ENCODE data around the gene MB.

The MB gene

DNA sequence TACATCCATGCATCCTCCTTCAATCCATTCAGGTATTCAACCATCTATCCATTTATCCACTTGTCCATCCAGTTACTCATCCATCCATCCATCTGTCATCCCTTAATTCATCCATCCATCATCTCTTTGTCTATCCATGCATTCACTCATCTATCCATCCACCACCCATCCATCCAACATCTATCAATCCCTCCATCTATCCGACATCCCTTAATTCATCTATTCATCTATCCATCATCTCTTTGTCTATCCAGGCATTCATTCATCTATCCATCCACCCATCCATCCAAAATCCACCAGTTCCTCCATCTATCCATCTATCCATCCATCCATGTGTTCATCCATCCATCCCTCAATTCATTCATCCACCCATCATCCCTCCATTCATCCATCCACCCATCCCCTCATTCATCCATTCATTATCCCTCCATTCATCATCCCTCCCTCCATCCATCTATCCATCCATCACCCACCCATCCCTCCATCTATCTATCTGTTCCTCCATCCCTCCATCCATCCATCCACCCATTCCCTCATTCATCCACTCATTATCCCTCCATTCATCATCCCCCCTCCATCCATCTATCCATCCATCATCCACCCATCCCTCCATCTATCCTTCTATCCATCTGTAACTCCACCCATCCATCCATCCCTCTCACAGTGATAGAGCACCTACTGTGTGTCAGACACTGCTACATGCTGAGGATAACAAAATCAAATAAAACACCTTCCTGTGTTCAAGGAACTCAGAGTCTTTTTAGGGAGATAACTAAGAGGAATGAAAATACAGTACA is 1.5 kb upstream of the MB start:
- in situ Hi-C loops (cut with MboI; ENCODE audit: low sequenced_read_pairs), result loop anchor here (10.0 kb wide), 1 partner anchor 56 kb away; no protein-coding TSS in a partner anchor

DNA sequence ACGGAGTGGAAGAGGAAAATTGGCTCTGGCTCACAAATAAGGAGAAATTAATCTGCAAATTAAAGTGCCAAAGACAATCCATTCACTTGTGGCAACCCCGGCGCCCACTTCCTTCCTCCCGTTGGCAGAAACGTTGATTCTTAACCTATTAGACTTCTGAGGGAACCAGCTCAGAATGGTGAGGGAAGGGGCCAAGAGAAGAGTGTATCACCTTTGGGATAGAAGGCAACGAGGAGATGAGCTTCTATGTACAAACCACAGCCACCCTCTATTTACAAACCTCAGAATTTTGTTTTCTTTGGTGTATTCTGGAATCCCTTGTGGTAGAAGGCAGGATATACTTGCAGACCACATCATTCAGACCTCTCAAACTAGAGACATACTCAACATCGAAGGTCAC is 1.1 kb downstream of the MB start:
- in situ Hi-C loops (cut with MboI; ENCODE audit: low sequenced_read_pairs), result loop anchor here (10.0 kb wide), 1 partner anchor 59 kb away; no protein-coding TSS in a partner anchor

DNA sequence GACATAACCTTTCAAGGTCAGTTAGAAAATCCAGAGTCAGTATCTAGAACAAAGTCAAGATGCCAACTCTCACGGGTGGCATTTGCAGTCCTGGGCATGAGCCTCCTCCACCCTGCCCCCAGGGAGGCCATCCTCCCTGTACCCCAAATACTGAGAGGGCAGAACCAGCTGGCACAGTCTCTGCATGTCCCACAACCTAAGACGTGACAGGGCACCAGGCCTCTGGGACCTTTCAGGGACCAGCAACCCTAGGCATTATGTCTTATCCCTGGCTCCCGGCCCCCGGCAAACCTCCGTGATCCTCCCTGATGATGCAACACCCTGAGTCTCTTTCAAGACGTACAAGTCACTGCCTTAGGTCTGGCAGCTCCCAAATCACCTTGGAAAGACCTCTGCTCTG is 2.0 kb downstream of the MB start:
- in situ Hi-C loops (cut with MboI; ENCODE audit: low sequenced_read_pairs), result loop anchor here (10.0 kb wide), 1 partner anchor 60 kb away; no protein-coding TSS in a partner anchor

DNA sequence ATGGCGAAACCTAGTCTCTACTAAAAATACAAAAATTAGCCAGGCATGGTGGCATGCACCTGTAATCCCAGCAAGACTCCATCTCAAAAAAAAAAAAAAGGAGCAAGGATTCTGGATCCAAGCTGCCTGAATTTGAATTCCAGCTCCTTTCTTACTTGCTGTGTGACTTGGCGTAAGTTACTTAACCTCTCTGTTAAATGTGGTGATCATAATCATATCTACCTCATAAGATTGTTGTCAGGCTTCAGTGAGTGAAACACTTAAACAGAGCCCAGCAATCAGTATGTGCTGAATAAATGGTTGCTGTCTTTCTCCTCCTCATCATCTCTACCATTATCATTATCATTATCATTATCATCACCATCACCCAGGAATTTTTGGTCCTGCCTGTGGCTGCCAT is 2.7 kb downstream of the MB start:
- in situ Hi-C loops (cut with MboI; ENCODE audit: low sequenced_read_pairs), result loop anchor here (10.0 kb wide), 1 partner anchor 60 kb away; no protein-coding TSS in a partner anchor

DNA sequence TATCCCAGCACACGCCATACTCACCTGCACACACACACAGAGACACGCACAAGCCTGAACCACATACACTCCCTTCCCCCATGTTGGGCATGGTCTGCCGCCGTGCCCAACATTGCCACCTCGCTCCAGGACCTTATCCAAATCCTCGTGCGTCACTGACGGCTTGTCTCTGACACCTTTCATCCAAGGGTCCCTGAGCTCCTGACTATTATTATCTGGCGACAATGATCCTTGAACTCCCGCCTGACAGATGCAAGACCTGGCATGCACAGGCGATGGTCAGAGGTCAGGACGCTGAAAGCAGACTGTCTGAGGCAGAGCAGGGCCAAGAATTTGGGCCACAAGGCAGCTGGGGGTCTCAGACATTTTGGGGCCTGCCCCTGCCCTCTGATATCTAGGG is 4.2 kb downstream of the MB start:
- in situ Hi-C loops (cut with MboI; ENCODE audit: low sequenced_read_pairs), result loop anchor here (10.0 kb wide), 1 partner anchor 62 kb away; no protein-coding TSS in a partner anchor

DNA sequence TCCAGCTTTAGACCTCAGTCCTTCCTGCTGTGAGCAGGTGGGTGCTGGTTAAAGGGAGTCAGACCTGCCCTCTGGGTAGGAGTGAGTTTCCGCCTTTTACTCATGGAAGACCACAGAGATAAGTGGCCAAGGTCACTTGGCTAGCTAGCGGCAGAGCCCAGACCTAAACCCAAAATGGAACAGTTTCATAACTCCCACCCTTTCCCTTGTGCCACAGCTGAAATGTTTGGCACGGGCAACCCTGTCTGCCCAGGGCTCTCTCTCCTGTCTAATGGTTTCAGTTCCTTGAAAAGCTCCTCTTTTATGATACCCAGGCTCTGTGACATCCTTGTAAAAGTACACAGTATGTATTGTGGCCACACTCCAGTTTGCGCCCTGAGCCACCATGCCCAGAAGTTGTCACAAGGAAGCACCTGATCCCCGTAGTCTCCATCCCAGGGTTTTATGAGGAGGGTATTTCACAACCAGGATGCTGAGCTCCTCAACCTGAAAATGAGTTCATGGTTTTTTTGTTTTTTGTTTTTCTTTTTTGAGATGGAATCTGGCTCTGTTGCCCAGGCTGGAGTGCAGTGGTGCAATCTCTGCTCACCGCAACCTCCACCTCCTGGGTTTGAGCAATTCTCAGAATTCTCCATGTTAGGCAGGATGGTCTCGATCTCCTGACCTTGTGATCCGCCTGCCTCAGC is 5.1 kb downstream of the MB start:
- in situ Hi-C loops (cut with MboI; ENCODE audit: low sequenced_read_pairs), result loop anchor here (10.0 kb wide), 1 partner anchor 63 kb away; no protein-coding TSS in a partner anchor

DNA sequence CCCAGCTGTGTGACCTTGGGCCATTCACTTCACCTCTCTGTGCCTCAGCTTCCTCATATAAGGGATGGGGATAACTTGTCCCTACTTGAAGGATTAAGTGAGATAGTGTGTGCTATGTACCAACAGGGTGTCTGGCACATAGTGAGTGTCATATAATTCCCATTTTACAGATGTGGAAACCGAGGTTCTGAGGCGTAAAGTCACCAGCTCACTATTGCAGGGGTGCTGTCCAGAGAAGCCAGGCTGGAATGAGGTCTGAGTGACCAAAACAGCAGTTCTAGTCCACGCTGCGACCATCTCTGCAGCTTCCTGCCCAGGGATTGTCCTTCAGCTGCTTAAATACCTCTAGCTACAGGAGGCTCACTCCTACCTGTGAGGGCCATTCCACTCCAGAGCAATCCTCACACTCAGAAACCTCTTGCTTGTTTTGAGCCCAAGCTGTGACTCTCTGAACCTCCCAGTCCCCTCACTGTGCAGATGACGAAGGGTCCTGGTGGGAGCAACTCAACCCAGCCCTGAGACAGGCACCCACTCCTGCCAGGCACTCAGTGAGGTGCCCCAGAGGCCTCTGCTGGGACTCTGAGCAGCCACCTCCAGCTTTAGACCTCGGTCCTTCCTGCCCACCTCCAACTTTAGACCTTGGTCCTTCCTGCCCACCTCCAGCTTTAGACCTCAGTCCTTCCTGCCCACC is 5.8 kb downstream of the MB start:
- in situ Hi-C loops (cut with MboI; ENCODE audit: low sequenced_read_pairs), result loop anchor here (10.0 kb wide), 1 partner anchor 63 kb away; no protein-coding TSS in a partner anchor

DNA sequence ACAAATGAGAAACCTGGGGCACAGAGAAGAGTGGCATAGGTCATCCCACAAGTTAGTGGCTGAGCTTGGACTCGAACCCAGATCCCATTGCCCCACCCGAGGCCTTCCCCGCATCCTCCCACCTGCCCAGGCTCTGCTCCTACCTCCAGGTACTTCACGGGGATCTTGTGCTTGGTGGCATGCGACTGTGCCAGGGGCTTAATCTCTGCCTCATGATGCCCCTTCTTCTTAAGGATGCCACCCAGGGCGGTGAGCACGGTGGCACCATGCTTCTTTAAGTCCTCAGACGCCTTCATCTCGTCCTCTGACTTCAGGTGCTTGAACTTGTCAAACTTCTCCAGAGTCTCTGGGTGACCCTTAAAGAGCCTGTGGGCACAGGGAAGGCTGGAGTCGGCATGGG is 6.4 kb downstream of the MB start:
- in situ Hi-C loops (cut with MboI; ENCODE audit: low sequenced_read_pairs), result loop anchor here (10.0 kb wide), 1 partner anchor 64 kb away; no protein-coding TSS in a partner anchor

DNA sequence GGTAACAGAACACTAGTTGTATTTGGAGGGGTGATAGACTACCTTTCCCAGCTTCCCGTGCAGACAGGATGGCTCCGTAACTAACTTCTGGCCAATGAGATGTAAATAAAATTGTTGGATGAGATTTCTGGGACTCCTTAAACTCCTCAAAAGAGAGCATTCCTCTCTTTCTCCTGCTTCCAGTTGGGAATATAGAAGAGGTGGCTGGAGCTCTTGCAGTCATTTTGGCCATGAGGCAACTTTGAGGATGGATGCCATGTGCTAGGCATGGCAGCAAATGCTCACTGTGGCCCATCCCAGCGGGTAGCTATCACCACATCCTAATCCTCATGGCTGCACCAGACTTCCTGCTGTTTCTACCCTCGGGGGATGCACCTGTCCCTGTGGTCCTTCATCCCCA is 7.4 kb downstream of the MB start:
- in situ Hi-C loops (cut with MboI; ENCODE audit: low sequenced_read_pairs), result loop anchor here (10.0 kb wide), 1 partner anchor 65 kb away; no protein-coding TSS in a partner anchor

DNA sequence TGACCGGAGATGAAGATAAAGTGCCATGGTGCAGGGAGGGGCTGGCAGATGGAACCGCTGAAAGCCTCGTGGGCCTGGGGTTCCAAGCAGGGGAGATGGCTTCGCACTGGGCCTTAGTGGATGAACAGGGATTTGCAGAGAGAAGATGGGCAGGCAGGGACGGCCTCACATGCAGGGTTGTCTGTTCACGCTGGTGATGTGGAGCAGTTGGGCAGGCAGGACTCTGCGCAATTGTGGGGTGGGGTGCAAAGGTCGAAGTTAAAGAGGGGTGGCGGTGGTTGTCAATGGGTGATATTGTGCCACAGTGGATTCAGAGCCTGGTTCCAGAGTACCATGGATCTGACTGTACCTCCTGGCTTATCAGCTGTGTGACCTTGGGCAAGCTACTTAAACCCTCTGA is 7.9 kb downstream of the MB start:
- in situ Hi-C loops (cut with MboI; ENCODE audit: low sequenced_read_pairs), result no loop called here

DNA sequence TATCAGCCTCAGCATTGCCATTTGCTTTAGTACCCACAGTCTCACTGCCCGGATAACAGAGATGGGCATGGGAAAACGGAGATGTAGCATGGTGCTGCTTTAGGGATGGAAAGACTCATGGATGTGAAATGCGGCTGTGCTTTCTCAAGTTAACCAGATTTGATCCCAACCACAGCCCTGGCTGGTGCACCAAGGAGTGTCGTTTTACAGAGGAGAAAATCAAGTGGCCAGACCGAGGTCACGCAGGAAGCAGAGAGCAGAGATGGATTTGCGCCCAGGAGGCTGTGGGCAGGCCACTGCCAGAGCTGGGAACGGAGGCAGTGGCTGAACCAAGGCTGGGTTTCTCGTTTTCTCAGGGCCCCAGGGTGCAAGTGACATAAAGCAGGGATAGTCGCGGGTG is 9.0 kb downstream of the MB start:
- in situ Hi-C loops (cut with MboI; ENCODE audit: low sequenced_read_pairs), result no loop called here

DNA sequence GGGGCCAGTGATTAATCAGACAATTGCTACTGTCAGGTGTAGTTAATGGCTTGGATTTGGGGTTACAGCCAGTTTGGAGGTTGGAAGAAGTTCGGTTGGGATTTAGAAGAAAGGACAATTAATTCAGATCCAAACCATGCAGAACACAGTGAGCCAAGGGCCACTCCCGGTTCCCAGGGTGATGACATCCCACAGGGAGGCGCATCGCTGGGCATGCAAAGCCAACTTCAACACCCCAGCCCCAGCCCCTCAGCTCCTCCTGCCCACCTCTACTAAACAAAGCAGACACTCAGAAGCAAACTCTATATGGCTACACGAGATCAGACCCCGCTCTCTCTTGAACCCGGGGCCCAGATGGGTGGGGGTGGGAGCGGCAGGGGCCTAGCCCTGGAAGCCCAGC is 10.2 kb downstream of the MB start:
- in situ Hi-C loops (cut with MboI; ENCODE audit: low sequenced_read_pairs), result no loop called here

DNA sequence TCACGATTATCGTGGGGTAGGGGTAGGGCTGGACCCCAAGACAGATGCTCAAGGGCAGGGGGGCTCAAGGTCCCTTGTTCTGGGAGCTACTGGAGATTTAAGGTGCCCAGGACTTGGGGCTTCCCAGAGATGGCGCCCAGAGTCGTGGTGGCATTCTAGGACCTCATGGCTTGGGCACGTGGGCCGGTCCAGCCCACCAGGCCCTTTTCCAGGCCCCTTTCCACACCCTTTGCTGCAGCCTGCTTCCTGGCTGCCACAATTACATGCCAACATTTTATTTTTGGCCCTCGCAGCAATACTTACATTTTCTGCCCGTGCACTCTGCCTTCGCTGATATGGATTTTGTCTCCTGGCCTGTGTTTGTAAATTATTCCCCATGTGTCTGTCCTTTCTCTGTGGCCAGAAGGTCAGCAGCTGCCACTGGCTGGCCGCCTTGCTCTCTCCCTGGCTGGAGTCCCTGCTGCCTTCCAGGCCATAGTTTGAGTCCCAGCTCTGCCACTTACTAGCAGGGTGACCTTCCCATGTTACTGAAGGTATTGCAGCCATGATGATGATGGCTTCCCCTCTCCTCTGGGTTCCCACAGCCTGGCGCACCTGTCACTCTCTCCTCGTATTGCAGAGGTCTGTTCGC is 11.2 kb downstream of the MB start:
- in situ Hi-C loops (cut with MboI; ENCODE audit: low sequenced_read_pairs), result no loop called here

DNA sequence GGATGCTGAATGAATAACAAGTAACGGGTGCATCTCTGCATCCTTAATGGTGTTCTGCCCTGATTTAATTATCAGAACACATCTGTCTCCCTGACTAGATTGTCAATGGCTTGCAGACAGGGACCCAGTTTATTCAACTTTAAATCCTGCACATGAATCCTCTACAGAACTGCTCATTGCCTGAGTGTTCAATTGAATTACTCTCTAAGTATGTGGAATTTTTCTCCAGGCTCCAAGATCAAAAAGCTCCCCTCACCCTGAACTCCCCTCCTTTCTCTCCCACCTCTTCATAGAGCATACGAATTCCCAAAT is 11.8 kb downstream of the MB start:
- in situ Hi-C loops (cut with MboI; ENCODE audit: low sequenced_read_pairs), result no loop called here

DNA sequence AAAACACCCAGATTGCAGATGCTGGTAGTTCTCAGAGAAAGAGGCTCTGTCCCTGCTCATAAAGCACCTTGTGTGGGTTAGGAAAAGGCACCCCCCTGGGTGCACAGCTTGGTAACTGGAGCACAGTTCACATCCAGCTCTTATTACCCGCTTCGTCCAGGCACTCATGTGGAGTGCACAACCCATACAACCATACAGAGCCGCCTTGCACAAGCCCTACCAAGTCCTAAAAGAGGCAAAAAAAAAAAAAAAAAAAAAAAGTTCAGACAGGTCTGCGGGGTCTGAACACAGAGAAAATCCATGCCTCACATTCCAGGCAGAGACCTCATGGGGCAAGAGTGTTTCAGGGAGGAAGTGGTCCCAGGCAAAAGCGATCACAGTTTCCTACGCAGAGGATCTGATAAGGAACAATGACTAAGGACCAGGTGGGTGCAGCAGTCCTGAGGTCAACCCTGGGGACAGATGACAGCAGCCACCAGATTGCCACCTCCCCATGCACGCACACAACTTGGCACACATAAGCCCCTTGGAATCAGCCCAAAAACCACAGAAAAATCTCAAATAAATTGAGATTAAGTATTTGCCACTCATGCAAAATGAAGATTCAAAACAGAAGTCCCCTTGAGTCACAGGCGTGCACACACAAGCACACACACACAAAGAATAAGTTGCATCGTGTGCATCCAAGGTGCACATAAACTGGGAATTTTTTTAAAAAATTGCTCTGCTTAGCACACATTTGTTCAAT is 12.3 kb downstream of the MB start:
- in situ Hi-C loops (cut with MboI; ENCODE audit: low sequenced_read_pairs), result no loop called here

DNA sequence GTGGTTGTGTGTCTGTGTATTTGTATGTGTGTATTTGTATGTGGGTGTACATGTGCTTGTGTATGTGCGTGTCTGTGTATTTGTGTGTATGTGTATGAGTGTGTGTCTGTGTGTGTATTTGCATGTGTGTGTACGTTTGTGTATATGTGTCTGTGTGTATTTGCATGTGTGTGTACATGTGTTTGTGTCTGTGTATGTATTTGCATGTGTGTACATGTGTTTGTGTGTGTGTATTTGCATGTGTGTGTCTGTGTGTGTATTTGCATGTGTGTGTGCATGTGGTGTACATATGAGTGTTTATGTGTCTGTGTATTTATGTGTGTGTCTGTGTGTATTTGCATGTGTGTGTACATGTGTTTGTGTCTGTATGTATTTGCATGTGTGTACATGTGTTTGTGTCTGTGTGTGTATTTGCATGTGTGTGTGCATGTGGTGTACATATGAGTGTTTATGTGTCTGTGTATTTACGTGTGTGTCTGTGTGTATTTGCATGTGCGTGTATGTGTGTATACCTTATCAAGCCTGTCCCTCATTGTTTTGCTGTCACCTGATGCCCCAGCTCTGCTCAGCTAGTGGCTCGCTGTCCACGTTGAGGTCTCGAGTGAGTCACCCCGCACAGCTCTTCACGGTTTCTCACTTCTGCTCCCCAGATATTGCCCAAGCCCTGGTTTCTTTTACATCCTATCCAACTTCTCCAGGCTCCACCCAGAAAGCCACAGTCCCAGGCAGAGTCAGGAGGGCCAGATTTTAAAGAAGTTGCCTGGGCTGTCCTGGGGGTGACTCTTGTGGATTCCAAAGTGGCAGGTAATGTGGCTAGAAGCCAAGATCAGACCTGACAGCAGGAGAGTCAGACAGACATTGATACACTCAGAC is 15.2 kb downstream of the MB start:
- in situ Hi-C loops (cut with MboI; ENCODE audit: low sequenced_read_pairs), result no loop called here

DNA sequence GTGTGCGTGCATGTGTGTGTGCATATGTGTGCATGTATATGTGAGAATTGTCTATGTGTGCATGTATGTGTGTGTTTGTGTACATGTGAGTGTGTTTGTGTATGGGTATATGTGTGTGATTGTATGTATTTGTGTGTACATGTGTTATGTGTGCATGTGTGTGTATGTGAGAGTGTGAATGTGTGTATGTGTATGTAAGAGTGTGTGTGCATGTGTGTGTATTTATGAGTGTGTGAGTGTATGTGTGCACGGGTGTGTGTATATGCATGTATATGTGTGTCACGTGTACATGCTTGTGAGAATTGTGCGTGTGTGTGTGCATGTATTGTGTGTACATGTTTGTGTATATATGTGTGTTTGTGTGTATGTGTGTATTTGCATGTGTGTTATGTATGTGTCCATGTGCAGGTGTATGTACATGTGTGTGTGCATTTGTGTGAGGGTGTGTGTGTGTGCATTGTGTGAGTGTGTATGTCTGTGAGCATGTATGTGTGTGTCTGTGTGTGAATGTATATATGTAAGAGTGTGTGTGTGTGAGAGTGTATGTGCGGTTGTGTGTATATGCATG is 16.0 kb downstream of the MB start:
- in situ Hi-C loops (cut with MboI; ENCODE audit: low sequenced_read_pairs), result no loop called here

DNA sequence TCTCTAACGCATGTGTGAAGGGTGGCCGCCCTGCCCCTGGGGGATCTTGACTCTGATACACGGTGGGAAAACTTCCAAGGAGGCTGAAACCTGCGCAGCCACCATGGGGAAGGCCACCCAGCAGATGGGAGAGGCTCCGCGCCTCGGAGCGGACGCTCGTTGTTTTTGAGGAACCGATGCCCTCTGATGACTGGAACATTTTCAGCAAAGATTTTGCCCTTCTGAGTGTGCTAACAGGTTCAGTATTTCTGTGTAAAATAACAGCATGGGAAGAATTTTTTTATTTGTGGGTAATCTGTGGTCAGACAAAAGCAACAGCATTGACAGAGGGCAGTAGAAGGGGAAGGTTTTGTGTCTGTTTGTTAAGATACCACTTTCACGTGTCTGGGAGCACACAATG is 16.7 kb downstream of the MB start:
- in situ Hi-C loops (cut with MboI; ENCODE audit: low sequenced_read_pairs), result no loop called here

DNA sequence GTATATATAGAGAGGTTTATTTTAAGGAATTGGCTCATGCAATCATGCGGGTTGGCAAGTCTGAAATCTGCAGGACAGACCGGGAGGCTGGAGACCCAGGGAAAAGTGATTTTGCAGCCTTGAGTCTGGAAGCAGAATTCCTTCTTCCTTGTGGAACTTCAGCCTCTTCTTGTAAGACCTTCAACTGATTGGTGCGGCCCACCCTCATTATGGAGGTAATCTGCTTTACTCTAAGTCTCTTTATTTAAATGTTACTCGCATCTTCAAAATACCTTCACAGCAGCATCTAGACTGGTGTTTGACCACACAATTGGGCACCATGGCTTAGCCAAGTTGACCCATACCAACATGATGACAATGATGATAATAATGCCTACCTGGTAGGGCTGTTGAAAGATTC is 17.8 kb downstream of the MB start:
- in situ Hi-C loops (cut with MboI; ENCODE audit: low sequenced_read_pairs), result no loop called here

All from HL-60/S4 (cell line).